Measurements from ENCODE around the gene SGMS1.
"Not testable (repeated sequence)": the region's sequence is repeated elsewhere in the genome, so short reads cannot be mapped to it uniquely, and the experiment has no call there.

The SGMS1 gene

DNA sequence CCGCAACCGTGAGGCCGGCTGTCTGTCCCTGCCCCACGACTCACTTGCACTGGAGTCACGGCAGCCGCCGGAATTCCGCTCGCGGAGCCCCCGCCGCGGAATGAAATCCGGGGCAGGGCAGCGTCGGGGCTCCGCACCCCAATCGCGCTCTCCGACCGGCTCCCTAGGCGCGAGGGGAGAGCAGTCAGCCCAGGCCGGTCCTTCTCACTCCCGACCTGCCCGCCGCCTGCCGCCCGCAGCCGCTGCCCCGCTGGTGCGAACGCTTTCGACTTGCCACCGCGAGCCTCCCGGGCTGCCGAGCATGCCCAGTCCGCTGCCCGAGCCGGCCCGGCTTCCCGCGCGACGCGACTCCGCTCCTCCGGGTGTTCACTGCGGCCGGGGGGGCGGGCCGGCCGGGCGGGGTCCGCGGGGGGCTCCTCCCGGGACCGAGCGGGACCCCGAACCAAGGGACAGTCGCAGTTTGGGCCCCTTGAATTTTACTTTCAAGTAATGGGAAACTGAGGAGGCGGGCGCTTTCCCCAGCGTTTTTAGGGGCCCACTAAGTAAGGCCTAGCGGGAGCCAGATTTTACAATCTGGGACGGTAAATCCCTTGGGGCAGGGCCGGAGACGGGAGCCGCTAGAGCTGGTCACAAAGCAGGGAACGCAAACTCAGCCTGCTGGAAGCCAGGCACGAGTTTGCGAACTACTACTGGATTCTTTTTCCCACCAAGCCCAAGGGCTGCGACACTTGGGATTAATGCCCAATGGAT, at the start of gene SGMS1:
Gene SGMS1, minus strand, starts transcription at position 294 of the 750 bp plus-strand sequence. CDS start 279,842 bp downstream, outside the sequence.
- peak; percentile 84 for DNase-seq (ENCODE audit: low read depth)

DNA sequence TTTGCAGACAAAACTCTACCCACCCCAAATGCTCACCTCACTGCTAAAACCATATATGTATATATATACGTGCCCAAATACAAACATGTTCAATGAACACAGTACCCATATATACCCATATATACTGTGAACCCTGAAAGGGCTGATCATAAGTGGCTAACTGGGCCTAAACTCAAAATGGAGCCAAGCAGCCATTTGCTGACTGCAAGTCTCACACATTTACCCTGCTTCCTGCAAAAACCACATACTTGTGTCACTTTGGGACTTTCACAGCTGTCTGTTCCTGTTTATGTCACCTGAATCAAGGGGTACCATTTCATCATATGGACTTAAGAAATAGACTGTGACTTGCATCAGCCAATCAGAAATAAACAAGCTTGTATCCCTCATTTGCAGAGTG, 48.4 kb upstream of the SGMS1 start:
- DNase-seq (ENCODE audit: low read depth), result not testable (repeated sequence)

DNA sequence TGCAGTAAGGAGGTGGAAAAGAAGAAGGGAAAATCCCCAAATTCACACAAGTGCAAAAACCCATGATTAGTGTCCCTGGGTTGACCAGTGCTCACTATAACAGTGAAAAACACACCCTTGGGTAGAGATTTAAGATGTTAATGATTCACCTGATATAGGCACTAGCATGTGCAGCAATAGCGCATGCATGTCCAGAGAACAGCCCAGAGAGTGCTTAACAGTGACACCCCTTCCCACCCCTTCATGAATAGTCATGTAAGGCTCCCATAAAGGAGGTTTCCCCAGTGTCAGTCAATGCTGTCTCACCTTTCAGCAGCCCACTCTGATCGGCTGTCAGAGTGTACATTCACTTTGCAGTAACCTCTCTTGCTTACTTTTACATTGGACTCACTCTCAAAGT, 47.9 kb upstream of the SGMS1 start:
- DNase-seq (ENCODE audit: low read depth), result not testable (repeated sequence)

DNA sequence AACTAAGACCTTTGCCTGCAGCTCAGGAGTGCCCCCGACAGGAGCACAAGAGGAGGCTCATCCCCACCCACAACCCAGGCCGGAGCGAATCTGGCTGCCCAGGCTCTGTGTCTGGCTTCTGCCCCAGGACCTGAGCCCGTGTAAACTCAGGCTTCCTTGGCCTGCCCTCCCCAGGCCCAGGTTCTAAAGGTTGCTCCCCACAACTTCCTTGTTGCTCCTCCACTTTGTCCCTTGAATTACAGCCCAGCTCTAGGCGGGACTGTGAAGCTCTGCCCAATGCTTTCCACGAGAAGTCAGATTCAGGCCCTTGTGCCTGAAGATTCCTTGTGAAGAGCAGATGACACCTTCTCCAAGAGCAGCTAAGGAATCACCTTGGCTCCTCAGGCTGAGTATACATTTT, 46.2 kb upstream of the SGMS1 start:
- DNase-seq (ENCODE audit: low read depth), result not testable (repeated sequence)

DNA sequence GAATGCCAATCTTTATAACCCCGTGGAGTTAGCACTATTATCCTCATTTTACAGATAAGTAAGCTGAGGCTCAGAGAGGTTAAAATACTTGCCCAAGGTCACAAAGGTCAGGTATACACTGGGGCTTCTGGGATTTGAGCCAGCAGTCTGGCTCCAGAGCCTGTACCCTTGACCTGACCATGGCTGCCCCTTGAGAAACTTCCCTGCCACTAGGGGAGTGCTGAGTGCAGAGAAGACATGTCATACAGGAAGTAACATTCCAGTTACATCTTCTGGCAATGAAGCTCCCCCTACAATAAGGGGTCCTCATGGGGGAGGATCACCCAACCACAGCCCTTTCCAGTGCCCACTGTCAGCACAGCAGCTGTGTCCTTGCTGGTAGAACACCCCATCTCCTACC, 43.6 kb upstream of the SGMS1 start:
- DNase-seq (ENCODE audit: low read depth), result not testable (repeated sequence)

DNA sequence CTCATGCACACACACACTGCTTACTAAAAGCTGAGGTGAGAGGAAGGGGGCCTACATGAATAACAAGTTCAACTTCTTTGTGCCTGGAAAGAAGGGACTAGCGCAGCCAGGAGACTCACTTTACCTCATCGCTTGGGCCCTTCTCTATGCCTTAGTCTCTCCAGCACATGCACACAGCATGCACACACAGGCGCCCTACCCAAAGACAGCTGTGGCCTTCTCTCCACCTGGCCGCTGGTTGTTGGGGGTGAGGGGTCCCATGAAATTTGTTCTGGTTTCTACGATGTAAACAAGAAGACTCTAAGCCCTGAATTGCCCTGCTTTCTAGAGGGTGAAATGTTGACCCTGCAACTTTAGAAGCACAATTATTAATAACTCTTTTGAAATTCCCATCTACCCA, 38.7 kb upstream of the SGMS1 start:
- not testable (repeated sequence) for DNase-seq (ENCODE audit: low read depth)

DNA sequence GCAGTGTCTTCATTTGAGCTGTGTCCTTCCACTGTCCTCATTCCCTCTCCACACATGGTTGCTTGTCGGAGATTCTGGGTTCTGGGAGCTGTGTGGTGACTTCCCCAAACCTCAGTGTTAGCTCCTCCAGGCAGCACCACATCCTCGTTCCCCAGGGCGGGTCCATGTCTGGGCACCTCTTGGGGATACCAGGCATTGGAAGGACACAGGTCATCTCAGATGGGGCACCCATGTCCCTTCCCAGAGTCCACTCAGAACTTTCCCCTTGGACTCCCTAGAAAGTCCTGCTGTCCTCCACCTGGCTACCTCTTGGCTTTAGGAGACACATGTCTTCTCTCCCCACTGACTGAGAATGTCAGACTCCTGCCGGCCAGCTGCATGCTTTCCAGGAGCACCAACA, 37.8 kb upstream of the SGMS1 start:
- not testable (repeated sequence) for DNase-seq (ENCODE audit: low read depth)

DNA sequence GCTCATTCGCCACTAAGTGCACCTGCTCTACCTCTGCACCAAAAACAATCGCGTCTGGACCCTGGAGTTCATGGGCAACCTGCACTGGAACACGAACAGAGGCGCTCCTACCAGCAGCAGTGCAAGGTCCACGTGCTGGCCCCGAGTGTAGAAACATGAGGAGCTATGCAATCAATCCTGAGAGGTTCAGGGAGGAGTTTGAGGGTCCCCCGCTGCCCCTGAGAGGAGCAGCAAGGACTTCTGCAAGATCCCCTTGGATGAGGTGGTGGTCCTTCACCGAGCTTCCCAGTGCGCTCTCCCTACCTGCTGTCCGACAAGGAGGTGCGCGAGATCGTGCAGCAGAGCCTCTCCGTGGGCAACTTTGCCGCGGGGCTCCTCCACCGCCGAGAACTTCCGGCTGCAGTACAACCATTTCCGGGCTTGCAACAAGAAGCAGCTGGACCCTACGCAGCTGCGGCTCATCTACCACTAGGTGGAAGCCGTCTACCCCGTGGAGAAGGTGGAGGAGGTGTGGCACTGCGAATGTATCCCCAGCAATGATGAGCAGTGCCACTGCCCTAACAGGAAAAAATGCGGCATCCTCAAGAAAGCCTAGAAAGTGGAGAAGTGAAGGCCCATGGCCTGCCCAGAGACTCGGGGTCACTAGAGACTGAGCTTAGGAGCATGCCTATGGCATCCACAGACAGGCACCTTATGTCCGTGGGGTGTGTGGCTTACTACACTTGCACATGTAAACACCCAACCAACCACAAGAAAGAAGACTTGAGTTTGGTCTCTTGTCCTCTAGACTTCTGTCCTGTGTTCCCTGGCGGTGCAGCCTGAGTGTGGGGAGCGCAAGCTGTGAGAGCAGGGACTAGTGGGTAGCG, 36.3 kb upstream of the SGMS1 start:
- peak; percentile 34 for DNase-seq (ENCODE audit: low read depth)

DNA sequence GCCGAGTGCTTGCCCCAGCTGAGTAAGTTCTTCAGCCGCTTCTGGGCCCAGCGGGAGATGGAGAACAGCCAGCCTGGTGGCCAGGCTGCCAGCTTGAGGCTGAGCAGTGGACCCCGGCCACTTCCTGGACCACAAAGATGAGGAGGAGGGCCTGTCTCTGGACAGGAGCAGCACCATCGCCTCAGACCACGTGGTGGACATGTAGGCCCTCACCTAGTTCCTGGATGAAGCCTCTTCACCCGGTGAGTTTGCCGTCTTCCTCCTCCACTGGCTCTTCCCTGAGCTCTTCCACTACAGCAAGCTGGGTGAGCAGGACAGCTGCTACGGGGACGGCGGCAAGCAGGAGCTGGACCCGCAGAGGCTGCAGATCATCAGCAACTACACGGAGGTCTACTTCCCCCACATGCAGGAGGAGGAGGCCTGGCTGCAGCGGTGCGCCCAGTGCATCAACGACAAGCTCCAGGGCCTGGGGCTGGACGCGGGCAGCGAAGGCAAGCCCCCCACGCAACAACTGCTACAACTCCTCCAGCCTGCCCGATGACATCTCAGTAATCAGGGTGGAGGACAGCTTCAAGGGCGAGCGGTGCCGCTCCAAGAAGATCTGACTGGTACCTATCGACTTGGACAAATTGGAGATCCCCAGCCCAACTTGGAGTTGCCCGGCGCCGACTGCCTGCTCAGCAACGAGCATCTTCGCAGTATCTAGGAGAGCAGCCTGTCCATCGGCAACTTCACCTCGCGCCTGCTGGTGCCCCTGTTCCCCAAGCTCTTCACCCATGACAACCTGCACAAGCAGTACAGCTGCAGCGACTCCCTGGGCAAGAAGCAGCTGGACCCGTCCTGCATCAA, 35.5 kb upstream of the SGMS1 start:
- not testable (repeated sequence) for DNase-seq (ENCODE audit: low read depth)

DNA sequence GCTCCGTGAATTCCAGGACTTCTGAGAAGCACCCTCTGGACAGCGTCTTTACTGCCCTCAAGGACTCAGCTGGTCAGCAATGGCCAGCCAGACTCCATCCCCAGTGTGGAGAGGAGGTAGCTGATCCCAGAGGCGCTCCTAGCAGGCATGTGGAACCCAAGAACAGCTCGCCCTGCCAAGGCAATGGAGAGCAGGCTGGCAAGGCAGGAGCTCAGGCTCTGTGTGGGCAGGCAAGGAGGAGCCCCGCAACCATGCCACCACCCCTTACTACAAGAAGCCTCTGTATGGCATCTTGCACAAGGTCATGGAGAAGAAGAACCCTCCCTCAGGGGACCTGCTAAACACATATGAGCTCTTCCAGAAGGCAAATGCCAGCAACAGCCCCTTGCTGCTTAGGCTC, 34.4 kb upstream of the SGMS1 start:
- no peak for DNase-seq (ENCODE audit: low read depth)

DNA sequence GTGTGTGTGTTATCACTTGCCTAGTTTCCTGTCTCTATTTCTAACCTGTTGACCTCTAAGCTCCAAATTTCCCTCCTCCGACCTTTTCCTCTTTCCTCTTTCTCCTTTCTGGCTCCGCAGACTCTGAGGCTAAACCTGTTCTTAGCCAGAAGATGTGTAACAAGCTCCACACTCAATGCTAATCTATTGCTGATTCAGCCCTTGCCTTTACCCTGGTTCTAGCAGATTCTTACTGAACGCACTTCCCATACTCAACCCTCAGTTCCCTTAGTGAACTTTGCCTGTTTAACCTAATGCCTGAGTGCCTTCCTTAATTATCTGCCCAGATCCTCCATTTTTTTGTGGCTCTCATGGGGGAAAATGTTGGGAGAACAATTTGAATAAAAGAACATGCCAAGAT, 30.0 kb upstream of the SGMS1 start:
- DNase-seq (ENCODE audit: low read depth), result no peak

DNA sequence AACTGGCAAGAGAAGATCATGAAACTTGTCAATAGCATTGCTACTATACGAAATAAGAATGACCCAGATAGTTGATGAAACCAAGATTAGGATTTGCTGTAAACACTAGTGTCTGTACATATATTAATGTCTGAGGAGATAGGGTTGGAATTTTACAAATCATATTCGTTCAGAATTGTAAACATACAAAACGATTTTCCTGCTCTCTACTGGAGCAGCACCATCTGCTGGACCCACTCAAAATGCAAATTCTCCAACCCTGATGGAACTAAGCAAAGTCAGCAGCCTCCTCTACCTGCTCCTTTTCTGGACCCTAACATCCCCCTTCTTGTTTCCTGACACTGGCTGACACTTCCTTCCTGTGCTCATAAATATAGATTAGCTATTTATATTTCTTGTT, 29.4 kb upstream of the SGMS1 start:
- DNase-seq (ENCODE audit: low read depth), result peak; percentile 57

DNA sequence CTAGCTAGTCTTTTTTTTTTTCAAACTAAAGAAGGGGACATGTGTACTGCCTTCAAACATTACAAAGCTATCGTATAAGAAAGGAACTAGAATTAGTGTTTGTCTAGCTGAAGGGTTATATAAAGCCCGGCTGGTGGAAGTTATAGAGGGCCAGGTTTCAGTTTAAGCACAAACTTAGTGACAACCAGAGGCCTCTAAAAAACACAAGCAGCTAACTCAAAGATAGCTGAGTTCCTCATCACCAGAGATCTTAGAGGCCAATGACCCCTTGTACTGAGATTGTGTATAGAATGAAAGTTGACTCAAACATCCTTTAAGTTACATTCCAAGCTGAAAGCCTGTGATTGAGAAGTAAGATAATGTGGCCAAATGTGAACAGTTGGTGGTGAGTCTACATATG, 28.1 kb upstream of the SGMS1 start:
- no peak for DNase-seq (ENCODE audit: low read depth)

DNA sequence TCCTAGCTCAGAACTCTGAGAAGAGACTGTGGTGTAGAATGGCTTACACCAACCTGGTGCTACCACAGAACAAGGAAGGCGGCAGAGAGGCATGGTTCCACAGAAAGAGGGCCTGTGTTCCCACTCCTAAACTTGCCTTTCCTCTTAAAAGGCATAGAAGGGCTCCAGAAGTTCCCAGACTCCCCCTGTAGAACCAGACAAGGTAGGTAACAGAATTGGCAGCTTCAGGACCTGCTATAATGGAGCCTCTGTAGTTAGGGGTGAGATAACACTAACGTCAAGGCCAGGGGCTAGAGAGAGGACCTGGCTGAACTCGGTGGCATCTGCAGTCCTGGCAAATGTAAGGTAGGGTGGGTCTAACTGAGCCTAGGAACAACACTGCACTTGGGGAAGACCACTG, 26.7 kb upstream of the SGMS1 start:
- DNase-seq (ENCODE audit: low read depth), result no peak

DNA sequence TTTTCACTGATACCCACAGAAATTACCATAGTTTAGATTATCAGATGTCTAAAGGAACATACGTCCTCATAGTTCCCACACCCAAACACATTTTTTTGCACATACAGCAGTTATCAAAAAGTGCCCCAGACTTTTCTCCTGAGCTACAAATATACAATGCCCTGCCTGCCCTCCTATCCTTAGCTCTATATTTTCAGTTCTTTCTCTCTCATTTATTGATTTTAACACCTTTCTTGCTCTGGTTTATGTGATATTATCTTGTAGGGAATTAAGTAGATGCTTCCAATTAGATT, 25.1 kb upstream of the SGMS1 start:
- no peak for DNase-seq (ENCODE audit: low read depth)

DNA sequence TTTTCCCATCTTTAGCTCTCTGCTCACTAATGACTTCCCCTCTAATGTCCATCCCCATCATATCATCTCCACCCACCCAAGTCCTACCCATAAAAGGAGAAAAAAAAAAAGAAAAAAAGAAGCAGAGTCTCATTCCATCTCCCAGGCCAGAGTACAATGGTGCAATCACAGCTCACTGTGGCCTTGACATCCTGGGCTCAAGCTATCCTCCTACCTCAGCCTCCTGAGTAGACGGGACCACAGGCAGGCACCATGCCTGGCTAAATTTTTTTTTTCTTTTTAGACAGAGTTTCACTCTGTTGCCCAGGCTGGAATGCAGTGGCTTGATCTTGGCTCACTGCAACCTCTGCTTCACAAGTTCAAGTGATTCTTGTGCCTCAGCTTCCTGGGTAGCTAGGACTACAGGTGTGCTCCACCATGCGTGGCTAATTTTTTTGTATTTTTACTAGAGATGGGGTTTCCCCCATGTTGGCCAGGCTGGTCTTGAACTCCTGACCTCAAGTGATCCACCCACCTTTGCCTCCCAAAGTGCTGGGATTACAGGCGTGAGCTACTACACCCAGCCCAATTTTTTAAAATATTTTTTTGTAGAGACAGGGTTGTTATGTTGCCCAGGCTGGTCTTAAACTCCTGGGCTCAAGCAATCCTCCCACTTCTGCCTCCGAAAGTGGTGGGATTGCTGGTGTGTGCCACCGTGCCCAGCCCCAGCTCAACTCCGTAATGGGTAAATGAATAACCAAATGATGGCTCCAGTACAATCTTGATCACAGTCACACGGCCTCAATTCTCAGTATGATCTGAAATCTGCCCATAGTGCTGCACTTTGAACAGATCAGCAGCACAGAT, 24.6 kb upstream of the SGMS1 start:
- no peak for DNase-seq (ENCODE audit: low read depth)

DNA sequence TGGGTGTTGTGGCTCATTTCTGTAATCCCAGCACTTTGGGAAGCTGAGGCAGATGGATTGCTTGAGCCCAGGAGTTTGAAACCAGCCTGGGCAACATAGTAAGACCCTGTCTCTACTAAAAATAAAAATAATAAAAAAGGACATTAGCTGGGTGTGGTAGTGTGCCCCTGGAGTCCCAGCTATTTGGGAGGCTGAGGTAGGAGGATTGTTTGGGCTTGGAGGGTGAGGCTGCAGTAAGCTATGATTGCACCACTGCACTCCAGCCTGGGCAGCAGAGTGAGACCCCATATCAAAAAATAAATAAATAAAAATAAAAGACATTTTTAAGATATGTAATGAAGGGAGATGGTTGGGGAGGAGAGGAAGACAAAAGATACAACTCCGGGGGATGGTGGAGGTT, 23.6 kb upstream of the SGMS1 start:
- not testable (repeated sequence) for DNase-seq (ENCODE audit: low read depth)

DNA sequence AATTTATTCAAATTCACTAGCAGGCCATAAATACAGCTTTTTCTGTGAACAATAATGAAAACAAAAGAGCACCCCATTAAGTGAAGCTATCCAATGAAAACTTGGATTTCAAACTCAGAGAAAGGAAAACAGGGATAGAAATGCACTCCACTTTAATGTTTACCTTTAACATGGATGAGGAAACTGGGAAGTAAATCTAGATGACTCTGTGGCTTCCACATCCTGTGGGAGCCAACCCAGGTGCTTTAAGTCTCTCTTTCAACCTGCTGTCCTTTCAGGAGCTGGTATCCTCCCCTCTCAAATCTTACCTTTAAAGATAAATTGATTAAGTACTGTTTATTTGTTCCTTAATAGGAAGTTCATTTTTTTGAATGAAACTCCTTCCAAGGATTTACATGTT, 21.5 kb upstream of the SGMS1 start:
- DNase-seq (ENCODE audit: low read depth), result no peak

DNA sequence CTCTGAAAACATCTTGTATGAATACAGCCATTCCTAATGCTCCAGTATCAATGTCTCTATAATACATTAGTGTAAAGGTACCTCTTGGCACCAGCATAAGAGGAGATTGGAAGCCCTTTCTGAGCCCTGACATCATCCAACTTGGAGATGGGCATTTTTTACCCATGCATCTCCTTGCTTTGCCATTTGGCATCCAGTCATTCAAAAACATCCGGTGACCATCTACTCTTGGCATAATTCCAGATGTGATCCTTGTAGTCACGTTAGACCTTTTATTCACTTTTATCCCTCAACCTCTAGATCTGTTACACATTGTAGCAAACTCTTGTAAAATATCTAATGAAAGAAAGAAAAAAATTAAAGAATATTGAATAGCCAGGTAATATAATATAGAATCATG, 17.9 kb upstream of the SGMS1 start:
- DNase-seq (ENCODE audit: low read depth), result no peak

DNA sequence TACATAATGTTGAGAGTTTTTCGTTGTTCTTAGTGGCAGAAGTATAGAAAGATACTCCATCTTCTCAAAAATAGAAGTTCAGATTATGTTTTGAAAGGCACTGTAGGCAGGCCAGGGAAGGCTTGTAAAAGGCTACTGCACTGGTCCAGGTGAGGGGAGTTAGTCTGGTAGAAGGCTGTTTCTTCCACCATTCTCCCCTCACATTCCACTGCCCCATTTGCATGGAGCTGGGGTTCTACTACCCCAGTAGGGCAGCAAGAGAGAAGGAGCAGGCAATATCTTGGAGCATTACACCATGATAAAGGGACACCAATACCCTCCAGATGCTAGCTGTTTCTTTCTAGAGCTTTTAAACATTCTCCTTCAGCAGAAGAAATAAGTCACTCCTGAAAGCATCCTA, 16.5 kb upstream of the SGMS1 start:
- no peak for DNase-seq (ENCODE audit: low read depth)
